GM12892 (cell line): Measurements from ENCODE around the gene RTN4.

Source experiments
- POLR2A ChIP-seq: IDR thresholded peaks from 2 replicates; pipeline ENCODE4 v1.6.1; 2011; ENCODE audit warnings: low read depth, low read length, control low read depth
- POLR2AphosphoS5 ChIP-seq: IDR thresholded peaks from 2 replicates; pipeline ENCODE4 v1.6.1; 2011; ENCODE audit warnings: low read depth, low read length, control low read depth
- TAF1 ChIP-seq: IDR thresholded peaks from 2 replicates; pipeline ENCODE4 v1.6.1; 2011; ENCODE audit warnings: low read depth, mild to moderate bottlenecking, control low read depth, low read length, borderline replicate concordance

DNA sequence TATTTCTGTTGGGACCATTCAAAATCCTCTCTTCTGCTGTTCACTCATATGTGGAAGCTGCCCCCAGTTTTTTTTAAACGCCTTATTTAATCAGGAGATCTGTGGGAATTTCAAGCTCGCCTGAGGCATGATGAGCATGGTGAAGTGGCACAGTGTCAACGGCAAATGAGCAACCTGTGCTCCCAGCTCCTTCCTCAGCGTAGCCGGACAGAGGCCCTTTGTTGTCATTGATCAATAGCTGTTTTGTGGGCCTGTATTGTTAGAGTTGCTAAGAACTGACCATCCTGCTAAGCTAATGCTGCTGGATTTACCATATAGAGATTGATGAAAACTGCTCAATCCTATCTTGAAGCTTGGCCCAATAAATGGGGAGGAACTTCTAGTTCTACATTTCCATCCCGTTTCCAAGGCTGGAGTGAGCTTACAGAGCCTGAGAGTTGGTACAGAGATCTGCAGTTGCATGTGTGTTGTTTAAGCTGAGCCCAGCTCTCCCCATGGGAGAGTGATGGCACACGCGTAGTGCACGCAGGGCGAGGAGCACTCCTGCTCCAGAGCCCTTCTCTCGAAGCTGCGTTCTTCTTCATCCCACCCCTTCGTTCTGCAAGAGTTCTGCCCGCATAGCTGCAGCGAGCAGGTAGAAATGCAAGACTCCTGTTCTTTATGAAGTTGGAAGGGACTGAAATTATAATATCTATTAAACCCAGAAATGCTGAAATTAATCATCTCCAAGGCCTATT lies 108.8 kb downstream of the RTN4 start:
- no peak for TF ChIP-seq POLR2AphosphoS5
- TF ChIP-seq TAF1 = no peak
- no peak for TF ChIP-seq POLR2A
